ENCODE results near the gene SLC18A2. TPM values are rescaled to one million over a fixed set of nuclear protein-coding genes. Genes with fewer than 3 reads are reported as not detected.

The SLC18A2 gene
- total and polyA plus RNA-seq, 2 donors (not counting 1 experiment from before 2014, with no cell fraction given), result under 0.01 TPM; not detected in 1

DNA sequence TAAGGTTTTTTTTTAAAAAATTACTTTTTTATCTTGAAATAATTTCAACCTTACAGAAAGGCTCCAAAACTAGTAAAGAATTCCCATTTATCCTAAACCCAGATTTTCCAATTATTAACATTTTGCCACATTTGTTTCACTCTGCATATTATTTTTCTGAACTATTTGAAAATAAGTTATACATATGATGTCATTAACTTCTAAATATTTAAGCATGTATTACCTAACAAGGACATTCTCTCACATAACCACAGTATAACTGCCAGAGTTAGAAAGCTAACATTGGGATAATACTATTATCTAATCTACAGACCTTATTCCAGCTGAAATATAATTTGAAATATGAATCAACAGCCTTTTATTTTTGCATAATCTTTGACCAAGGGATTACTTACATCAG lies 65.8 kb downstream of the SLC18A2 start:
- Histone ChIP-seq H3K9me3 (ENCODE audit: control insufficient read depth, insufficient read depth, low read depth, low read length) (no peaks in the 10 kb centered on the region), H3K4me2 (ENCODE audit: extremely low read depth, insufficient read depth, low read length) (no peak overlapping the region), H3K79me2 (ENCODE audit: control insufficient read depth, insufficient read depth, low read length) (no peaks in the 10 kb centered on the region), H4K20me1 (ENCODE audit: control insufficient read depth, extremely low read depth, insufficient read depth, low read length) (no peaks in the 10 kb centered on the region), H3K4me1 (ENCODE audit: control insufficient read depth, extremely low read depth, insufficient read depth, low read length) (no peaks in the 10 kb centered on the region), H3K4me3 (replicated peaks in 1 of 4; ENCODE audit: control extremely low read depth in 1 of 4, insufficient read depth in 1 of 4, low read depth in 3 of 4, low read length in 4 of 4) (no peak overlapping the region), H3K36me3 (ENCODE audit: control insufficient read depth, insufficient read depth, low read length) (no peaks in the 10 kb centered on the region), H3K9ac (ENCODE audit: insufficient read depth, low read length) (no peak overlapping the region), H2AFZ (ENCODE audit: low read length) (no peak overlapping the region), H3K27ac (ENCODE audit: insufficient read depth, low read length) (no peak overlapping the region), H3K27me3 (ENCODE audit: control insufficient read depth, insufficient read depth, low read length) (no peaks in the 10 kb centered on the region)
- TF ChIP-seq, protein P1, sequence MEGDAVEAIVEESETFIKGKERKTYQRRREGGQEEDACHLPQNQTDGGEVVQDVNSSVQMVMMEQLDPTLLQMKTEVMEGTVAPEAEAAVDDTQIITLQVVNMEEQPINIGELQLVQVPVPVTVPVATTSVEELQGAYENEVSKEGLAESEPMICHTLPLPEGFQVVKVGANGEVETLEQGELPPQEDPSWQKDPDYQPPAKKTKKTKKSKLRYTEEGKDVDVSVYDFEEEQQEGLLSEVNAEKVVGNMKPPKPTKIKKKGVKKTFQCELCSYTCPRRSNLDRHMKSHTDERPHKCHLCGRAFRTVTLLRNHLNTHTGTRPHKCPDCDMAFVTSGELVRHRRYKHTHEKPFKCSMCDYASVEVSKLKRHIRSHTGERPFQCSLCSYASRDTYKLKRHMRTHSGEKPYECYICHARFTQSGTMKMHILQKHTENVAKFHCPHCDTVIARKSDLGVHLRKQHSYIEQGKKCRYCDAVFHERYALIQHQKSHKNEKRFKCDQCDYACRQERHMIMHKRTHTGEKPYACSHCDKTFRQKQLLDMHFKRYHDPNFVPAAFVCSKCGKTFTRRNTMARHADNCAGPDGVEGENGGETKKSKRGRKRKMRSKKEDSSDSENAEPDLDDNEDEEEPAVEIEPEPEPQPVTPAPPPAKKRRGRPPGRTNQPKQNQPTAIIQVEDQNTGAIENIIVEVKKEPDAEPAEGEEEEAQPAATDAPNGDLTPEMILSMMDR (conservative IDR thresholded peaks at IDR 0.05 in 1 of 2, IDR thresholded peaks at IDR 0.05 in 1 of 2; ENCODE audit: low read depth in 1 of 2, low read length in 2 of 2), result no peak
- no peak for TF ChIP-seq EZH2 (IDR thresholded peaks at IDR 0.05; ENCODE audit: low read length, missing control alignments)
- DNase-seq (ENCODE audit: low read depth in 2 of 2), result no peak

DNA sequence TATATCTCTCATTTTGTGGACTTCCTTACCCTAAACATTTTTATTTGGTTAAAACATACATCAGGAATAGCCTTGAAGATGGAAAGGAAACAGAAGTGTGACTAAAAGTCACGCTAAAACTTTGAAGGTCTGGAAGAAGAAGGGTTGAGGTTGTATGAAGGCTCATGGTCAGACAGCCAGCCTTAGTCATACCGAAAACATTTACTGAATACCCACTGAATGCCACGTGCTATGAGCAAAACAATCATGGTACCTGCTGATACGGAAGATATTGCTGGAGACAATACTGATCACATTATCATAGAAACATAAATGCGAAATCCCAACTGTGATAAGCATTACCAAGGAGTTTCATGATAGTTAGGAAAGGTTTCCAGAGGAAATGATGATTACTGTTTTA lies 70.3 kb downstream of the SLC18A2 start:
- Histone ChIP-seq H3K27me3 (ENCODE audit: control insufficient read depth, insufficient read depth, low read length) (no peaks in the 10 kb centered on the region), H3K4me3 (replicated peaks in 1 of 4; ENCODE audit: control extremely low read depth in 1 of 4, insufficient read depth in 1 of 4, low read depth in 3 of 4, low read length in 4 of 4) (no peak overlapping the region), H3K27ac (ENCODE audit: insufficient read depth, low read length) (no peak overlapping the region), H3K9ac (ENCODE audit: insufficient read depth, low read length) (no peak overlapping the region), H3K9me3 (ENCODE audit: control insufficient read depth, insufficient read depth, low read depth, low read length) (no peaks in the 10 kb centered on the region), H3K36me3 (ENCODE audit: control insufficient read depth, insufficient read depth, low read length) (no peaks in the 10 kb centered on the region), H2AFZ (ENCODE audit: low read length) (no peak overlapping the region), H3K4me1 (ENCODE audit: control insufficient read depth, extremely low read depth, insufficient read depth, low read length) (no peaks in the 10 kb centered on the region), H4K20me1 (ENCODE audit: control insufficient read depth, extremely low read depth, insufficient read depth, low read length) (no peaks in the 10 kb centered on the region), H3K4me2 (ENCODE audit: extremely low read depth, insufficient read depth, low read length) (no peak overlapping the region), H3K79me2 (ENCODE audit: control insufficient read depth, insufficient read depth, low read length) (no peaks in the 10 kb centered on the region)
- peak in 1 of 2 donors; percentile 21 for DNase-seq (ENCODE audit: low read depth in 2 of 2)
- TF ChIP-seq, protein P1 (conservative IDR thresholded peaks at IDR 0.05 in 1 of 2, IDR thresholded peaks at IDR 0.05 in 1 of 2; ENCODE audit: low read depth in 1 of 2, low read length in 2 of 2), result no peak
- no peak for TF ChIP-seq EZH2 (IDR thresholded peaks at IDR 0.05; ENCODE audit: low read length, missing control alignments)

GRCh38 chr10:117312430-117312829 lies 71.5 kb downstream of the SLC18A2 start:
- Histone ChIP-seq H2AFZ (ENCODE audit: low read length) (no peak overlapping the region), H3K27me3 (ENCODE audit: control insufficient read depth, insufficient read depth, low read length) (no peaks in the 10 kb centered on the region), H3K9ac (ENCODE audit: insufficient read depth, low read length) (no peak overlapping the region), H3K27ac (ENCODE audit: insufficient read depth, low read length) (no peak overlapping the region), H4K20me1 (ENCODE audit: control insufficient read depth, extremely low read depth, insufficient read depth, low read length) (no peaks in the 10 kb centered on the region), H3K36me3 (ENCODE audit: control insufficient read depth, insufficient read depth, low read length) (no peaks in the 10 kb centered on the region), H3K79me2 (ENCODE audit: control insufficient read depth, insufficient read depth, low read length) (no peaks in the 10 kb centered on the region), H3K4me2 (ENCODE audit: extremely low read depth, insufficient read depth, low read length) (no peak overlapping the region), H3K9me3 (ENCODE audit: control insufficient read depth, insufficient read depth, low read depth, low read length) (no peaks in the 10 kb centered on the region), H3K4me1 (ENCODE audit: control insufficient read depth, extremely low read depth, insufficient read depth, low read length) (no peaks in the 10 kb centered on the region), H3K4me3 (replicated peaks in 1 of 4; ENCODE audit: control extremely low read depth in 1 of 4, insufficient read depth in 1 of 4, low read depth in 3 of 4, low read length in 4 of 4) (no peak overlapping the region)
- no peak for TF ChIP-seq EZH2 (IDR thresholded peaks at IDR 0.05; ENCODE audit: low read length, missing control alignments)
- TF ChIP-seq, protein P1 (conservative IDR thresholded peaks at IDR 0.05 in 1 of 2, IDR thresholded peaks at IDR 0.05 in 1 of 2; ENCODE audit: low read depth in 1 of 2, low read length in 2 of 2), result no peak
- DNase-seq (ENCODE audit: low read depth in 2 of 2), result peak in 1 of 2 donors; percentile 16

Measured in fibroblast of lung (primary cell).